GM12878 (cell line): ENCODE results near the gene ITGB3BP. TPM values are rescaled to one million over a fixed set of nuclear protein-coding genes. Genes with fewer than 3 reads are reported as not detected.

ENCODE experiments used
- ATF2 ChIP-seq: IDR thresholded peaks from 2 replicates; pipeline ENCODE4 v1.6.1; 2012; ENCODE audit warnings: low read length, inconsistent platforms
- BCL3 ChIP-seq: IDR thresholded peaks from 2 replicates; pipeline ENCODE4 v1.6.1; 2011; ENCODE audit warnings: borderline replicate concordance, low read depth, mild to moderate bottlenecking, moderate library complexity, low read length; ENCODE audit not compliant: insufficient read depth, poor library complexity, severe bottlenecking
- BCLAF1 ChIP-seq: fragments of 450-650 bp; IDR thresholded peaks from 2 replicates; pipeline ENCODE4 v1.6.1; 2017; ENCODE audit warnings: antibody characterized with exemption, mild to moderate bottlenecking, moderate library complexity
- BMI1 ChIP-seq: fragments of 450-650 bp; IDR thresholded peaks from 2 replicates; pipeline ENCODE4 v1.6.1; 2016; ENCODE audit warnings: mild to moderate bottlenecking, moderate library complexity, borderline replicate concordance
- CBFB ChIP-seq: IDR thresholded peaks from 2 replicates; pipeline ENCODE4 v1.6.1; 2016; ENCODE audit warnings: antibody characterized with exemption, low read depth
- ESRRA ChIP-seq: IDR thresholded peaks from 2 replicates; pipeline ENCODE4 v1.6.1; 2012; ENCODE audit warnings: mild to moderate bottlenecking, low read length, improper control_type of control experiment
- GABPA ChIP-seq: IDR thresholded peaks from 2 replicates; pipeline ENCODE4 v1.6.1; 2014; ENCODE audit warnings: antibody characterized with exemption, low read depth, mild to moderate bottlenecking, inconsistent platforms
- IRF3 ChIP-seq: fragments of 450-650 bp; IDR thresholded peaks from 2 replicates; pipeline ENCODE4 v1.6.1; 2014; ENCODE audit warnings: mild to moderate bottlenecking
- JUNB ChIP-seq: IDR thresholded peaks from 2 replicates; pipeline ENCODE4 v1.6.1; 2016; ENCODE audit warnings: antibody characterized with exemption, mild to moderate bottlenecking
- LARP7 ChIP-seq: fragments of 450-650 bp; IDR thresholded peaks from 2 replicates; pipeline ENCODE4 v1.6.1; 2017; ENCODE audit warnings: mild to moderate bottlenecking
- MXI1 ChIP-seq: fragments of 150-350 bp; IDR thresholded peaks from 2 replicates; pipeline ENCODE4 v1.6.1; 2011; ENCODE audit warnings: low read depth, mild to moderate bottlenecking, inconsistent platforms, low read length, improper control_type of control experiment
- NR2C2 ChIP-seq: IDR thresholded peaks from 2 replicates; pipeline ENCODE4 v1.6.1; 2011; ENCODE audit warnings: borderline replicate concordance, low read depth; ENCODE audit not compliant: control insufficient read depth, insufficient read length
- RBBP5 ChIP-seq: fragments of 200-600 bp; sonication (generic); conservative IDR thresholded peaks from 2 replicates; pipeline ENCODE4 v1.6.1; 2016
- RCOR1 ChIP-seq: conservative IDR thresholded peaks from 2 replicates; pipeline ENCODE4 v1.6.1; 2012; ENCODE audit warnings: low read depth, low read length, improper control_type of control experiment
- SIN3A ChIP-seq: IDR thresholded peaks from 2 replicates; pipeline ENCODE4 v1.6.1; 2012; ENCODE audit warnings: low read depth, low read length, improper control_type of control experiment
- SMAD5 ChIP-seq: IDR thresholded peaks from 2 replicates; pipeline ENCODE4 v1.6.1; 2016; ENCODE audit warnings: antibody characterized with exemption, low read depth
- SMARCA5 ChIP-seq: fragments of 450-650 bp; IDR thresholded peaks from 2 replicates; pipeline ENCODE4 v1.6.1; 2017; ENCODE audit warnings: mild to moderate bottlenecking
- SREBF2 ChIP-seq: IDR thresholded peaks from 2 replicates; pipeline ENCODE4 v1.6.1; 2012; ENCODE audit warnings: mild to moderate bottlenecking, low read length
- TARDBP ChIP-seq: IDR thresholded peaks from 2 replicates; pipeline ENCODE4 v1.6.1; 2016; ENCODE audit warnings: borderline replicate concordance
- ZBTB33 ChIP-seq: fragments of 450-650 bp; IDR thresholded peaks from 2 replicates; pipeline ENCODE4 v1.6.1; 2017; ENCODE audit warnings: mild to moderate bottlenecking
- ZNF274 ChIP-seq: IDR thresholded peaks from one replicate; pipeline ENCODE4 v1.8.0; 2011; ENCODE audit not compliant: insufficient read length, insufficient read depth
- ZNF622 ChIP-seq: fragments of 450-650 bp; IDR thresholded peaks from 2 replicates; pipeline ENCODE4 v1.6.1; 2017; ENCODE audit warnings: mild to moderate bottlenecking, inconsistent platforms
- ZSCAN29 ChIP-seq: fragments of 450-650 bp; IDR thresholded peaks from 2 replicates; pipeline ENCODE4 v1.6.1; 2017; ENCODE audit warnings: mild to moderate bottlenecking, moderate library complexity
- polyA plus RNA-seq, 11 experiments: library from polyadenylated mRNA; depleted of rRNA in 4 of 11; unstranded in 6 of 11; stranded (reverse) in 5 of 11; fragments of >200 nt; fragmentation: Nextera tagmentation in 4 of 11; fragmentation: Illumina TruSeq in 1 of 11; extraction: Ambion mirVana in 4 of 11; extraction: Trizol in 1 of 11; gene quantifications; 1 replicate in 1 of 11; 2 replicates in 10 of 11; pipeline versions ENCODE4 v1.2.1 to v1.2.3, GENCODE V29; 2011 to 2016; ENCODE audit warnings: inconsistent platforms in 2 of 11, missing spikeins in 2 of 11, low read depth in 1 of 11
- total RNA-seq, 4 experiments: library from RNA; depleted of rRNA in 3 of 4; stranded (reverse); fragments of >200 nt in 3 of 4; fragmentation: Illumina TruSeq in 1 of 4; extraction: Trizol in 1 of 4; gene quantifications; 2 replicates each; pipeline versions ENCODE4 v1.2.1 to v1.2.3, GENCODE V29; 2013 to 2021

The ITGB3BP gene
- total and polyA plus RNA-seq, 10 of the 15 experiments (the other 5 are each of a cell fraction or from before 2014, with no cell fraction given), result 39.2 to 86.2 (median 61.8) TPM

- TF ChIP-seq RBBP5 (peak; percentile 38; the same call in 1 of the 2 replicates), IRF3 (no peak), SREBF2 (no peak), CBFB (peak; percentile 82; the same call in 1 of the 2 replicates), BCL3 (peak; percentile 19), ZNF274 (no peak), ZSCAN29 (peak; percentile 87), ESRRA (no peak), BCLAF1 (no peak), SMAD5 (0 out of 2 replicates have a peak, but pooled peaks have one; percentile 20), RCOR1 (0 out of 2 replicates have a peak, but pooled peaks have one; percentile 50), ATF2 (0 out of 2 replicates have a peak, but pooled peaks have one; percentile 19), BMI1 (peak; percentile 98), SIN3A (peak; percentile 80), TARDBP (no peak), NR2C2 (no peak), ZBTB33 (peak; percentile 59; the same call in 1 of the 2 replicates), MXI1 (peak; percentile 98), ZNF622 (no peak), GABPA (peak; percentile 97), JUNB (no peak), LARP7 (peak; percentile 97), SMARCA5 (peak; percentile 92)
Measured at GRCh38 chr1:63522891-63523728, at the start of gene ITGB3BP, which contains the start of gene EFCAB7 (continued).
